Sigmoid colon (tissue), 7 donors: ENCODE results near the gene BTN1A1. TPM values are rescaled to one million over a fixed set of nuclear protein-coding genes. Genes with fewer than 3 reads are reported as not detected.

Source experiments
- DNase-seq: peaks from one replicate; pipeline ENCODE4 v3.0.0-alpha.2; 2019
- H3K27ac ChIP-seq, 4 donors: fragments of 200-600 bp; sonication (generic); one replicate each; pipeline ENCODE4 v1.5.1; 2016 to 2019; ENCODE audit warnings: mild to moderate bottlenecking in 1 of 4
- H3K27me3 ChIP-seq, 3 donors: fragments of 200-600 bp; sonication (generic); one replicate each; pipeline ENCODE4 v1.5.1; 2019; ENCODE audit warnings: mild to moderate bottlenecking in 1 of 3
- H3K36me3 ChIP-seq, 4 donors: fragments of 200-600 bp; sonication (generic); one replicate each; pipeline ENCODE4 v1.5.1; 2016 to 2019
- H3K4me1 ChIP-seq, 4 donors: fragments of 200-600 bp; sonication (generic); one replicate each; pipeline ENCODE4 v1.5.1; 2017 to 2019
- H3K4me3 ChIP-seq, 4 donors: fragments of 200-600 bp; sonication (generic); one replicate each; pipeline ENCODE4 v1.5.1; 2017 to 2019; ENCODE audit warnings: mild to moderate bottlenecking in 2 of 4, moderate library complexity in 1 of 4
- H3K9me3 ChIP-seq, 4 donors: fragments of 200-600 bp in 3 of 4; sonication (generic) in 3 of 4; one replicate each; pipeline versions ENCODE4 v1.5.1 to v1.6.1; 2013 to 2019
- CTCF ChIP-seq, 4 experiments: fragments of 450-650 bp in 3 of 4; fragments of 200-600 bp in 1 of 4; IDR thresholded peaks; one replicate each; pipeline ENCODE4 v1.5.1; 2016 to 2019; ENCODE audit warnings: antibody characterized with exemption in 4 of 4, mild to moderate bottlenecking in 3 of 4, moderate library complexity in 2 of 4
- EP300 ChIP-seq, 4 donors: sonication (generic); formaldehyde crosslinking; IDR thresholded peaks; one replicate each; pipeline ENCODE4 v1.6.1; 2017; ENCODE audit warnings: antibody characterized with exemption in 4 of 4
- POLR2A ChIP-seq, 2 donors: fragments of 450-650 bp; IDR thresholded peaks; one replicate each; pipeline ENCODE4 v1.6.1; 2016; ENCODE audit warnings: antibody characterized with exemption in 2 of 2, mild to moderate bottlenecking in 2 of 2, moderate library complexity in 2 of 2
- POLR2AphosphoS5 ChIP-seq, 4 donors: sonication (generic); formaldehyde crosslinking; IDR thresholded peaks; one replicate each; pipeline ENCODE4 v1.6.1; 2017; ENCODE audit warnings: antibody characterized with exemption in 4 of 4
- WGBS, 2 donors: extraction: QIAGEN DNeasy Blood & Tissue Kit; methylation state at CpG; one replicate each; pipeline ENCODE4 v1.1.7; 2013; 5-methylcytosine and 5-hydroxymethylcytosine counted together
- intact Hi-C: fragments of 100-400 bp; cut with DNase I; formaldehyde crosslinking; loops from one replicate; pipeline ENCODE4 v1.15.1; 2023
- polyA plus RNA-seq, 3 donors: library from polyadenylated mRNA; stranded (reverse); fragments of 200-250 nt; gene quantifications; one replicate each; pipeline ENCODE4 v1.2.3, GENCODE V29; 2013
- small RNA-seq, 3 donors: library from RNA; depleted of rRNA; stranded (forward); fragments of <200 nt; gene quantifications; one replicate each; pipeline ENCODE3, GENCODE V24; 2016
- total RNA-seq, 4 donors: library from RNA; depleted of rRNA; stranded (reverse); fragments of >200 nt; gene quantifications; one replicate each; pipeline ENCODE4 v1.1.0, GENCODE V29; 2016
- donor health status: healthy with polysubstance abuse.
- donor health status: Bipolar disorder and iron deficiency.
- donor health status: healthy.

The BTN1A1 gene
- total and polyA plus RNA-seq, 7 donors: 0.20 to 0.28 TPM; not detected in 5

- no peak for TF ChIP-seq POLR2AphosphoS5 (IDR thresholded peaks at IDR 0.05)
- TF ChIP-seq POLR2A (IDR thresholded peaks at IDR 0.05): no peak
- no peak for TF ChIP-seq EP300 (IDR thresholded peaks at IDR 0.05)
- TF ChIP-seq CTCF (IDR thresholded peaks at IDR 0.05): no peak
- H3K4me3 ChIP-seq: no peak overlapping the region
- no peaks in the 10 kb centered on the region for H3K9me3 ChIP-seq
- intact Hi-C loops: no loop called here
- no peaks in the 10 kb centered on the region for H3K36me3 ChIP-seq
- WGBS, 2 donors: 54 to 58% methylated on average over 16 of the region's 16 CpGs
- no peak for DNase-seq
- peak overlapping the region in 1 of 4 donors; percentile 9 for H3K27ac ChIP-seq
- H3K4me1 ChIP-seq: peaks cover 4 to 12% (median 9%) of the 10 kb centered on the region in 4 donors
- H3K27me3 ChIP-seq: no peaks in the 10 kb centered on the region
Observed at GRCh38 chr6:26556263-26557070, 56.4 kb downstream of the BTN1A1 start.

Small RNA genes lying within 50 kb of the gene (small RNA-seq; reads per million reads assigned to genes)
- 0 reads per million in 3 donors for gene RNU6-502P

Other genes starting within 250 kb of the BTN1A1 start
- gene BTN3A2, start 135.1 kb upstream of the BTN1A1 start, total RNA-seq: 10 to 100 TPM in 3 of 4 donors, 1 to 10 TPM in 1; 7.2 to 12.1 (median 11.7) TPM
- 10 to 100 TPM; 14.8 to 52.7 (median 15.0) TPM for gene BTN3A2, start 135.1 kb upstream of the BTN1A1 start, polyA plus RNA-seq
- 10 to 100 TPM in 2 of 4 donors, 1 to 10 TPM in 2; 6.8 to 11.9 (median 9.3) TPM for gene BTN2A2, start 117.2 kb upstream of the BTN1A1 start, total RNA-seq
- 10 to 100 TPM in 1 of 3 donors, 1 to 10 TPM in 2; 2.4 to 17.6 (median 3.0) TPM for gene BTN2A2, start 117.2 kb upstream of the BTN1A1 start, polyA plus RNA-seq
- 10 to 100 TPM in 2 of 4 donors, 1 to 10 TPM in 2; 8.9 to 13.0 (median 10.2) TPM for gene BTN3A1, start 98.0 kb upstream of the BTN1A1 start, total RNA-seq
- gene BTN3A1, start 98.0 kb upstream of the BTN1A1 start, polyA plus RNA-seq: 10 to 100 TPM in 1 of 3 donors, 1 to 10 TPM in 2; 3.0 to 33.5 (median 5.5) TPM
- gene BTN3A3, start 59.8 kb upstream of the BTN1A1 start, total RNA-seq: 10 to 100 TPM in 2 of 4 donors, 1 to 10 TPM in 2; 6.5 to 18.8 (median 9.8) TPM
- gene BTN3A3, start 59.8 kb upstream of the BTN1A1 start, polyA plus RNA-seq: 10 to 100 TPM in 1 of 3 donors, 1 to 10 TPM in 2; 4.8 to 26.6 (median 5.1) TPM
- 10 to 100 TPM; 17.6 to 24.6 (median 19.1) TPM for gene BTN2A1, start 42.3 kb upstream of the BTN1A1 start, total RNA-seq
- gene BTN2A1, start 42.3 kb upstream of the BTN1A1 start, polyA plus RNA-seq: 10 to 100 TPM in 1 of 3 donors, 1 to 10 TPM in 2; 4.4 to 25.5 (median 8.4) TPM
- gene HMGN4, start 38.1 kb downstream of the BTN1A1 start, total RNA-seq: 100 to 1,000 TPM in 1 of 4 donors, 10 to 100 TPM in 3; 70.6 to 104 (median 77.2) TPM
- gene HMGN4, start 38.1 kb downstream of the BTN1A1 start, polyA plus RNA-seq: 10 to 100 TPM; 55.9 to 67.2 (median 56.2) TPM
- gene ABT1, start 96.7 kb downstream of the BTN1A1 start, total RNA-seq: 10 to 100 TPM; 10.2 to 19.4 (median 15.8) TPM
- gene ABT1, start 96.7 kb downstream of the BTN1A1 start, polyA plus RNA-seq: 10 to 100 TPM; 12.6 to 21.3 (median 19.8) TPM
- 10 to 100 TPM; 15.6 to 21.8 (median 20.3) TPM for gene ZNF322, start 159.4 kb downstream of the BTN1A1 start, total RNA-seq
- 1 to 10 TPM; 6.5 to 6.6 (median 6.6) TPM for gene ZNF322, start 159.4 kb downstream of the BTN1A1 start, polyA plus RNA-seq